HEK293 (cell line): Measurements from ENCODE around the gene LAMA5.

Source experiments
- CTCF ChIA-PET: fragments of 350-600 bp; formaldehyde crosslinking; extraction: SDS; loops from one replicate; lab custom pipeline; 2021; ENCODE audit warnings: antibody characterized with exemption; lab: Yijun Ruan, JAX
- POLR2A ChIA-PET: fragments of 300-600 bp; formaldehyde crosslinking; extraction: SDS; loops from one replicate; lab custom pipeline; 2020; ENCODE audit warnings: antibody characterized with exemption, inconsistent platforms; lab: Yijun Ruan, JAX
- H3K27ac ChIP-seq: fragments of 200-500 bp; sonication (Bioruptor generic); 2 replicates; pipeline ENCODE4 v1.5.1; 2014; ENCODE audit warnings: low read depth, low read length, control low read depth, inconsistent platforms; ENCODE audit errors: extremely low read depth
- H3K36me3 ChIP-seq, 2 experiments: fragments of 200-500 bp in 1 of 2; sonication (Bioruptor generic) in 1 of 2; 1 replicate in 1 of 2; 2 replicates in 1 of 2; pipeline ENCODE4 v1.5.1; 2014 to 2017; ENCODE audit warnings: inconsistent platforms in 2 of 2, low read length in 2 of 2; ENCODE audit not compliant: control insufficient read depth in 2 of 2, insufficient read depth in 1 of 2
- H3K4me1 ChIP-seq: fragments of 200-500 bp; sonication (Bioruptor generic); 2 replicates; pipeline ENCODE4 v1.5.1; 2014; ENCODE audit warnings: mild to moderate bottlenecking, low read length, inconsistent platforms; ENCODE audit not compliant: control insufficient read depth, insufficient read depth
- H3K4me3 ChIP-seq: 2 replicates; pipeline ENCODE4 v1.5.1; 2011; ENCODE audit warnings: low read depth, mild to moderate bottlenecking, control low read depth, low read length, moderate library complexity
- H3K9me3 ChIP-seq: fragments of 200-500 bp; sonication (Bioruptor generic); 2 replicates; pipeline ENCODE4 v1.5.1; 2014; ENCODE audit warnings: low read depth, low read length, inconsistent platforms; ENCODE audit not compliant: control insufficient read depth, insufficient read depth
- AEBP2 ChIP-seq: fragments of 450-650 bp; formaldehyde crosslinking; IDR thresholded peaks from 2 replicates; pipeline ENCODE4 v1.5.1; 2016; ENCODE audit warnings: missing biosample characterization, missing genetic modification characterization, borderline replicate concordance
- ELK4 ChIP-seq: IDR thresholded peaks from 2 replicates; pipeline ENCODE4 v1.6.1; 2011; ENCODE audit warnings: mild to moderate bottlenecking, low read depth, low read length, borderline replicate concordance
- KLF1 ChIP-seq: fragments of 450-650 bp; formaldehyde crosslinking; IDR thresholded peaks from 2 replicates; pipeline ENCODE4 v1.5.1; 2016; ENCODE audit warnings: missing biosample characterization, missing genetic modification characterization
- MEIS1 ChIP-seq: sonication (generic); formaldehyde crosslinking; IDR thresholded peaks from 2 replicates; pipeline ENCODE4 v1.8.1; 2022; ENCODE audit warnings: missing genetic modification reagents, mild to moderate bottlenecking, borderline replicate concordance
- SALL2 ChIP-seq: fragments of 450-650 bp; formaldehyde crosslinking; IDR thresholded peaks from 2 replicates; pipeline ENCODE4 v1.5.0; 2017; ENCODE audit warnings: missing biosample characterization, mild to moderate bottlenecking, missing genetic modification characterization, borderline replicate concordance
- TRIM28 ChIP-seq: IDR thresholded peaks from 2 replicates; pipeline ENCODE4 v1.6.1; 2011; ENCODE audit warnings: low read length, control low read depth, borderline replicate concordance
- ZBTB44 ChIP-seq: fragments of 450-650 bp; IDR thresholded peaks from 2 replicates; pipeline ENCODE4 v1.5.1; 2018; ENCODE audit warnings: missing biosample characterization, mild to moderate bottlenecking, missing genetic modification characterization
- ZBTB48 ChIP-seq: fragments of 450-650 bp; formaldehyde crosslinking; IDR thresholded peaks from 2 replicates; pipeline ENCODE4 v1.5.1; 2016; ENCODE audit warnings: missing biosample characterization, missing genetic modification characterization
- ZFHX2 ChIP-seq: fragments of 450-650 bp; formaldehyde crosslinking; conservative IDR thresholded peaks from 2 replicates; pipeline ENCODE4 v1.5.1; 2016; ENCODE audit warnings: missing biosample characterization, missing genetic modification characterization
- ZNF121 ChIP-seq: fragments of 450-650 bp; formaldehyde crosslinking; IDR thresholded peaks from 2 replicates; pipeline ENCODE4 v1.5.1; 2016; ENCODE audit warnings: missing biosample characterization, missing genetic modification characterization
- ZNF155 ChIP-seq: fragments of 450-650 bp; formaldehyde crosslinking; IDR thresholded peaks from 2 replicates; pipeline ENCODE4 v1.5.1; 2016; ENCODE audit warnings: missing biosample characterization, missing genetic modification characterization
- ZNF174 ChIP-seq: fragments of 450-650 bp; formaldehyde crosslinking; IDR thresholded peaks from 2 replicates; pipeline ENCODE4 v1.5.0; 2017; ENCODE audit warnings: missing biosample characterization, mild to moderate bottlenecking, missing genetic modification characterization
- ZNF292 ChIP-seq: fragments of 450-650 bp; formaldehyde crosslinking; IDR thresholded peaks from 2 replicates; pipeline ENCODE4 v1.5.1; 2016; ENCODE audit warnings: low read depth, missing biosample characterization, missing genetic modification characterization, borderline replicate concordance
- ZNF660 ChIP-seq: fragments of 450-650 bp; IDR thresholded peaks from 2 replicates; pipeline ENCODE4 v1.5.1; 2018; ENCODE audit warnings: missing biosample characterization, mild to moderate bottlenecking, missing genetic modification characterization
- ZNF777 ChIP-seq: fragments of 450-650 bp; formaldehyde crosslinking; IDR thresholded peaks from 2 replicates; pipeline ENCODE4 v1.5.1; 2017; ENCODE audit warnings: missing biosample characterization, missing genetic modification characterization, borderline replicate concordance
- ZNF792 ChIP-seq: fragments of 450-650 bp; formaldehyde crosslinking; IDR thresholded peaks from 2 replicates; pipeline ENCODE4 v1.5.1; 2016; ENCODE audit warnings: missing biosample characterization, missing genetic modification characterization
- ZSCAN30 ChIP-seq: fragments of 450-650 bp; IDR thresholded peaks from 2 replicates; pipeline ENCODE4 v1.5.1; 2018; ENCODE audit warnings: missing biosample characterization, mild to moderate bottlenecking, missing genetic modification characterization, moderate library complexity
- TF ChIP-seq, protein P1 (sequence below): fragments of 450-650 bp; formaldehyde crosslinking; IDR thresholded peaks from 2 replicates; pipeline ENCODE4 v1.5.1; 2016; ENCODE audit warnings: missing biosample characterization, missing genetic modification characterization
- TF ChIP-seq, protein P2 (sequence below): fragments of 450-650 bp; formaldehyde crosslinking; IDR thresholded peaks from 2 replicates; pipeline ENCODE4 v1.5.1; 2017; ENCODE audit warnings: missing biosample characterization, missing genetic modification characterization

LAMA5 gene

DNA sequence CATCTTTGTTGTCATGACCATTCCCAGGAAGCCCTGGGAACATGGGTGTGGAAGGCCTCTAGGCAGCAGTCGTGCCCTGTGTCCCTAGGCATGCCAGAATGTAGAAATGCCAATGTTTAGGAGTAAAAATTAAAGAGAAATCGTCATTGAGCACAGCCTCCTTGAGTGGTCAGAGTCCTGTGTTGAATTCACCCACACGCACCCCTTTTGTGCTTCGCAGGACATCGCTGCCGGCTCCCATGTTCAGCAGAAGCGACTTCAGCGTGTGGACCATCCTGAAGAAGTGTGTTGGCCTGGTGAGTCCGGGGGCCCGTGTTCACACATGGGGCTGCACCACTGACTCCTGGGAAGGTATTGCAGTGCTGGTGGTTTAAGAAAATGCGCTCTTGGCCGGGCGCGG is 103.7 kb downstream of the LAMA5 start (continued):
- TF ChIP-seq, protein P1, sequence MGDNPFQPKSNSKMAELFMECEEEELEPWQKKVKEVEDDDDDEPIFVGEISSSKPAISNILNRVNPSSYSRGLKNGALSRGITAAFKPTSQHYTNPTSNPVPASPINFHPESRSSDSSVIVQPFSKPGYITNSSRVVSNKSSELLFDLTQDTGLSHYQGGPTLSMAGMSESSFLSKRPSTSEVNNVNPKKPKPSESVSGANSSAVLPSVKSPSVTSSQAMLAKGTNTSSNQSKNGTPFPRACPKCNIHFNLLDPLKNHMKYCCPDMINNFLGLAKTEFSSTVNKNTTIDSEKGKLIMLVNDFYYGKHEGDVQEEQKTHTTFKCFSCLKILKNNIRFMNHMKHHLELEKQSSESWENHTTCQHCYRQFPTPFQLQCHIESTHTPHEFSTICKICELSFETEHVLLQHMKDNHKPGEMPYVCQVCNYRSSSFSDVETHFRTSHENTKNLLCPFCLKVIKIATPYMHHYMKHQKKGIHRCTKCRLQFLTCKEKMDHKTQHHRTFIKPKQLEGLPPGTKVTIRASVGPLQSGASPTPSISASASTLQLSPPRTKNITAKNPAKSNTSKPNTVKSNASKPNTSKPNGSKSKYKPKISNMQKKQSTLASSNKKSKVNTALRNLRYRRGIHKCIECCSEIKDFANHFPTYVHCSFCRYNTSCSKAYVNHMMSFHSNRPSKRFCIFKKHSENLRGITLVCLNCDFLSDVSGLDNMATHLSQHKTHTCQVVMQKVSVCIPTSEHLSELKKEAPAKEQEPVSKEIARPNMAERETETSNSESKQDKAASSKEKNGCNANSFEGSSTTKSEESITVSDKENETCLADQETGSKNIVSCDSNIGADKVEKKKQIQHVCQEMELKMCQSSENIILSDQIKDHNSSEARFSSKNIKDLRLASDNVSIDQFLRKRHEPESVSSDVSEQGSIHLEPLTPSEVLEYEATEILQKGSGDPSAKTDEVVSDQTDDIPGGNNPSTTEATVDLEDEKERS (tag by site-specific recombination): no peak
- TF ChIP-seq MEIS1: no peak

DNA sequence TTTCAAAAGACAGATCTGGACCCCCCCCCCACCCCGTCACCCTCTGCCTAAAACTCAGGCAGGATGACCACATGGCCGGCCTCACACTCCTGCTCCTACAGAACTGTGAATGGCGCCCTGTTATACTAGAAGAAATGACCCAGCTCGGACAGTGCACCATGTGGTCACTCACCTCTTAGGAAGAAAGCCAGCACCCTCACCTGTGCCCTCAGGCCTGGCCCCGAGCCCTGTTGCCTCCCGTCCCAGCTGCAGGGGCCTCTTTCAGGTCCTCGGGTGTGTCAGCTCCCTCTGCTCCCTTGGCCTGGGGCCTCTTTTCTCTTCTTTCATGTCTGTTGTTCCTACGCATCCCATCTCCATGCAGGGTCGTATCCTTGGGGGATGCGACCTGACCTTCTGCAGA is 105.0 kb downstream of the LAMA5 start:
- Histone ChIP-seq H3K36me3 (peaks cover 4 to 92% of the 10 kb centered on the region in 2 experiments; a peak in 2 of 3 replicates), H3K9me3 (no peaks in the 10 kb centered on the region), H3K4me1 (no peaks in the 10 kb centered on the region), H3K4me3 (no peak overlapping the region), H3K27ac (no peak overlapping the region)
- TF ChIP-seq ZNF174 (tag by site-specific recombination): no peak
- TF ChIP-seq ZNF155: no peak
- TF ChIP-seq ZFHX2: no peak
- TF ChIP-seq ZBTB44 (tag by site-specific recombination): no peak
- no peak for TF ChIP-seq ZNF292 (tag by site-specific recombination)
- no peak for TF ChIP-seq ZNF660 (tag by site-specific recombination)
- no peak for TF ChIP-seq ZNF121
- TF ChIP-seq ZSCAN30 (tag by site-specific recombination): no peak
- no peak for TF ChIP-seq SALL2 (tag by site-specific recombination)
- TF ChIP-seq ZBTB48 (tag by site-specific recombination): no peak
- no peak for TF ChIP-seq ZNF777 (tag by site-specific recombination)
- TF ChIP-seq ZNF792 (tag by site-specific recombination): no peak
- TF ChIP-seq, protein P2, sequence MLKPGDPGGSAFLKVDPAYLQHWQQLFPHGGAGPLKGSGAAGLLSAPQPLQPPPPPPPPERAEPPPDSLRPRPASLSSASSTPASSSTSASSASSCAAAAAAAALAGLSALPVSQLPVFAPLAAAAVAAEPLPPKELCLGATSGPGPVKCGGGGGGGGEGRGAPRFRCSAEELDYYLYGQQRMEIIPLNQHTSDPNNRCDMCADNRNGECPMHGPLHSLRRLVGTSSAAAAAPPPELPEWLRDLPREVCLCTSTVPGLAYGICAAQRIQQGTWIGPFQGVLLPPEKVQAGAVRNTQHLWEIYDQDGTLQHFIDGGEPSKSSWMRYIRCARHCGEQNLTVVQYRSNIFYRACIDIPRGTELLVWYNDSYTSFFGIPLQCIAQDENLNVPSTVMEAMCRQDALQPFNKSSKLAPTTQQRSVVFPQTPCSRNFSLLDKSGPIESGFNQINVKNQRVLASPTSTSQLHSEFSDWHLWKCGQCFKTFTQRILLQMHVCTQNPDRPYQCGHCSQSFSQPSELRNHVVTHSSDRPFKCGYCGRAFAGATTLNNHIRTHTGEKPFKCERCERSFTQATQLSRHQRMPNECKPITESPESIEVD (tag by site-specific recombination): no peak
- no peak for TF ChIP-seq KLF1 (tag by site-specific recombination)
- no peak for TF ChIP-seq TRIM28
- TF ChIP-seq AEBP2 (tag by site-specific recombination): no peak
- TF ChIP-seq ELK4: no peak
- ChIA-PET POLR2A (interaction anchor here (0.6 kb wide), 1 partner anchor 45 kb away, joined by 6 read pairs; no protein-coding TSS in a partner anchor), CTCF (no interaction called here)
